Bronchial epithelial cell (primary cell): ENCODE results near the gene TRIM66. TPM values are rescaled to one million over a fixed set of nuclear protein-coding genes. Genes with fewer than 3 reads are reported as not detected.

ENCODE experiments used
- DNase-seq: peaks from one replicate; pipeline ENCODE4 v3.0.0-alpha.2; 2010; ENCODE audit warnings: low read depth
- FAIRE-seq: peaks from 2 replicates; lab custom pipeline; 2011; peaks lifted over from hg19 to GRCh38; lab: Jason Lieb, UNC
- H3K27me3 ChIP-seq: 2 replicates; pipeline ENCODE4 v1.5.1; 2011; ENCODE audit warnings: low read length; ENCODE audit not compliant: control insufficient read depth, insufficient read depth
- H3K36me3 ChIP-seq: 2 replicates; pipeline ENCODE4 v1.5.1; 2011; ENCODE audit warnings: low read length; ENCODE audit not compliant: control insufficient read depth, insufficient read depth
- H3K4me3 ChIP-seq: 2 replicates; pipeline ENCODE4 v1.5.1; 2011; ENCODE audit warnings: mild to moderate bottlenecking, low read depth, low read length, control low read depth
- CTCF ChIP-seq: IDR thresholded peaks from 2 replicates; pipeline ENCODE4 v1.5.1; 2011; ENCODE audit warnings: mild to moderate bottlenecking, moderate library complexity, low read length, control low read depth, inconsistent platforms; ENCODE audit not compliant: insufficient read depth, severe bottlenecking
- total RNA-seq: library from RNA; depleted of rRNA; stranded (reverse); fragments of >200 nt; gene quantifications from 2 replicates; pipeline ENCODE4 v1.2.1, GENCODE V29; 2014

TRIM66 gene
- total RNA-seq, 1 donor from 2014 or later: 4.2 TPM

- H3K36me3 ChIP-seq: peaks cover 17% of the 10 kb centered on the region
- H3K4me3 ChIP-seq: peak overlapping the region; percentile 58
- no peaks in the 10 kb centered on the region for H3K27me3 ChIP-seq
- DNase-seq (peak; percentile 85), FAIRE-seq (no peak)
- no peak for TF ChIP-seq CTCF
These were observed 6.2 kb upstream of the TRIM66 start for GRCh38 chr11:8688414-8689362.

- H3K27me3 ChIP-seq: no peaks in the 10 kb centered on the region
- H3K36me3 ChIP-seq: peaks cover 14% of the 10 kb centered on the region
- no peak for DNase-seq
- FAIRE-seq: no peak
- no peak for TF ChIP-seq CTCF
- no peak overlapping the region for H3K4me3 ChIP-seq
These were observed 3.9 kb upstream of the TRIM66 start for GRCh38 chr11:8686325-8686724.

DNA sequence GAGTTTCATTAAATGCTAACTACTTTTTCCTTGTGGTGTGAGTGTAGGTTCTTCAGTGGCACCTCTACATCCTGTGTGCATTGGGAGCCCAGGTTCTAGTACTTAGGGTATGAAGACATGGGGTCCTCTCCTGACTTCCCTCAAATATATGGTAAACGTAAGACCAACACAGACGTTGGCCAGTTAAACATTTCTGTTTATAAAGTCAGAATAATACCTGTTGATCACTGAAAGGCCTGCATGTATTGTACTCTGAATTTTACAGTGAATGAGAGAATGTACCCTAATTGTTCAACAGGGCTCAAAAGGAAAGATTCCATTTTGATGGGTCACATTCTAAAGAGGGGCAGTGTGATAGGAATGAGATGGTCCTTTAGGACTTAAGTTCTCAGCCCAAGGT is 3.4 kb upstream of the TRIM66 start:
- DNase-seq: no peak
- Histone ChIP-seq H3K27me3 (no peaks in the 10 kb centered on the region), H3K4me3 (no peak overlapping the region), H3K36me3 (peaks cover 14% of the 10 kb centered on the region)
- no peak for FAIRE-seq
- TF ChIP-seq CTCF: no peak

- peaks cover 14% of the 10 kb centered on the region for H3K36me3 ChIP-seq
- H3K27me3 ChIP-seq: no peaks in the 10 kb centered on the region
- no peak for TF ChIP-seq CTCF
- no peak overlapping the region for H3K4me3 ChIP-seq
- FAIRE-seq (no peak), DNase-seq (no peak)
These were observed 2.8 kb upstream of the TRIM66 start for GRCh38 chr11:8685306-8685705.

DNA sequence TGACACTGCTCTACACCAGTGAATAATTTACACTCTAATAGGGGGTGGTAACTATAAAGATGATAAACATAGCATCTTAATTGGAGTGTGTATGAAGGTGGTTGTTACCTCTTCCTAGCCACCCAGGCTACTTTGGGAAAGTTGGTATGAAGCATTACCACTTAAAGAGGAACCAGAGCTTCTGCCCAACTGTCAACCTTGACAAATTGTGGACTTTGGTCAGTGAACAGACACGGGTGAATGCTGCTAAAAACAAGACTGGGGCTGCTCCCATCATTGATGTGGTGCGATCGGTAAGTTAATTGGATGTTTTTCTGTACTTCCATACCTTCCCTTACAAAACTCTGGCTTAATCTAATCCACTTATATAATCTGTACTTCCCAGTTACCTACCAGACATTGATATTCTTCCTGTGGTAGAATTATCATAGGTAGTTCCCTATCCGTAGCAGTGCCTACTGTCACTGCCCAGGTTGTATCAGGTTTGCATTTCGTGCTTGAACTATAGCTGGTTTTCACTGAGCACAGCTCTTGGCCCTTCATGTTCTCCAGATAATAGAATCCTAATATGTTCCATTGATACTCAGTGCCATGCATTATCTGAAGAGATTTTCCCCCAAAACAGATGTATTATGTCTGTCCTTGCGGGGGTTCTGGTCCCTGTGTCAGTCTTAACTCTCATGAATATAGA is 2.3 kb upstream of the TRIM66 start:
- no peak for DNase-seq
- Histone ChIP-seq H3K36me3 (peaks cover 14% of the 10 kb centered on the region), H3K4me3 (no peak overlapping the region), H3K27me3 (no peaks in the 10 kb centered on the region)
- no peak for FAIRE-seq
- TF ChIP-seq CTCF: no peak
